NCI-H2107 (cell line): ENCODE results near the gene ATG101.

Experiments
- DNase-seq: peaks from one replicate; lab custom pipeline; 2025; lab: John Stamatoyannopoulos, UW

Gene ATG101

GRCh38 chr12:52057638-52058576 is 11.9 kb upstream of the ATG101 start:
- no peak for DNase-seq

- peak; percentile 51 for DNase-seq
These were observed 11.0 kb upstream of the ATG101 start for GRCh38 chr12:52058631-52059361.

- DNase-seq, result no peak
These were observed 9.9 kb upstream of the ATG101 start for GRCh38 chr12:52059582-52060497.

- DNase-seq, result no peak
These were observed 9.1 kb upstream of the ATG101 start for GRCh38 chr12:52060498-52061177.

- no peak for DNase-seq
These were observed 8.2 kb upstream of the ATG101 start for GRCh38 chr12:52061470-52062166.

GRCh38 chr12:52062167-52063081 is 7.4 kb upstream of the ATG101 start:
- no peak for DNase-seq

- DNase-seq, result no peak
These were observed 6.5 kb upstream of the ATG101 start for GRCh38 chr12:52063082-52063924.

- DNase-seq, result no peak
These were observed 5.7 kb upstream of the ATG101 start for GRCh38 chr12:52063981-52064649.

- DNase-seq, result no peak
These were observed 3.3 kb upstream of the ATG101 start for GRCh38 chr12:52066346-52067080.

- DNase-seq, result no peak
These were observed 2.8 kb upstream of the ATG101 start for GRCh38 chr12:52067081-52067374.

GRCh38 chr12:52070185-52070925 is 577 bp downstream of the ATG101 start:
- DNase-seq, result no peak

- DNase-seq, result peak; percentile 89
These were observed 4.0 kb downstream of the ATG101 start for GRCh38 chr12:52073531-52074381.

- no peak for DNase-seq
These were observed 5.4 kb downstream of the ATG101 start for GRCh38 chr12:52074971-52075724.

- DNase-seq, result no peak
These were observed 7.0 kb downstream of the ATG101 start for GRCh38 chr12:52076811-52077210.

- no peak for DNase-seq
These were observed 8.5 kb downstream of the ATG101 start for GRCh38 chr12:52078276-52078675.
